Peyer's patch (tissue), 4 donors: Measurements from ENCODE around the gene PREP.

Experiments used
- POLR2A ChIP-seq, 2 donors: fragments of 450-650 bp; IDR thresholded peaks; one replicate each; pipeline ENCODE4 v1.5.1; 2017; ENCODE audit warnings: antibody characterized with exemption in 2 of 2, mild to moderate bottlenecking in 2 of 2, moderate library complexity in 2 of 2
- TF ChIP-seq, protein P1 (sequence below), 6 experiments: fragments of 450-650 bp in 4 of 6; fragments of 200-600 bp in 2 of 6; sonication (generic) in 1 of 6; IDR thresholded peaks; one replicate each; pipeline ENCODE4 v1.5.1; 2017 to 2019; ENCODE audit warnings: antibody characterized with exemption in 6 of 6, mild to moderate bottlenecking in 3 of 6, moderate library complexity in 1 of 6

DNA sequence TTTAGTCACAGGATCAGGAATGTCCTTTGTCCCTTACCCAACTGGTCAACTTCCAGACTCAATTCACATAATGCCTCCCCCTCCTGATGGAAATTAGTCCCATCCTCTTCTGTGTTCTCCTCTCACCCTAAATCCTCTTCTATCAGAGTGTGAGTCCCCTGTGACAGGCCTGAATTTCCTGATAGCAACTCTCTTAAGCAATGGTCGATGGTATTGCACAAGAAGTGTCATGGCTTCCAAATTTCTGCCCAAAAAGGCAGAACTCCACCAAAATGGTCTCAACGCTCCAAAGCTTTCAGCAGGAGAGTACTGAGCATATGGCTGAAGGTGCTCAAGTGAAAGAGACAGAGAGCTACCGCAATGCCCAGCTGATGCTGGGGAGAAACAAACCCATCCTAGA is 2.4 kb downstream of the PREP start:
- TF ChIP-seq, protein P1, sequence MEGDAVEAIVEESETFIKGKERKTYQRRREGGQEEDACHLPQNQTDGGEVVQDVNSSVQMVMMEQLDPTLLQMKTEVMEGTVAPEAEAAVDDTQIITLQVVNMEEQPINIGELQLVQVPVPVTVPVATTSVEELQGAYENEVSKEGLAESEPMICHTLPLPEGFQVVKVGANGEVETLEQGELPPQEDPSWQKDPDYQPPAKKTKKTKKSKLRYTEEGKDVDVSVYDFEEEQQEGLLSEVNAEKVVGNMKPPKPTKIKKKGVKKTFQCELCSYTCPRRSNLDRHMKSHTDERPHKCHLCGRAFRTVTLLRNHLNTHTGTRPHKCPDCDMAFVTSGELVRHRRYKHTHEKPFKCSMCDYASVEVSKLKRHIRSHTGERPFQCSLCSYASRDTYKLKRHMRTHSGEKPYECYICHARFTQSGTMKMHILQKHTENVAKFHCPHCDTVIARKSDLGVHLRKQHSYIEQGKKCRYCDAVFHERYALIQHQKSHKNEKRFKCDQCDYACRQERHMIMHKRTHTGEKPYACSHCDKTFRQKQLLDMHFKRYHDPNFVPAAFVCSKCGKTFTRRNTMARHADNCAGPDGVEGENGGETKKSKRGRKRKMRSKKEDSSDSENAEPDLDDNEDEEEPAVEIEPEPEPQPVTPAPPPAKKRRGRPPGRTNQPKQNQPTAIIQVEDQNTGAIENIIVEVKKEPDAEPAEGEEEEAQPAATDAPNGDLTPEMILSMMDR (IDR thresholded peaks at IDR 0.05): no peak
- no peak for TF ChIP-seq POLR2A (IDR thresholded peaks at IDR 0.05)
